B cell (primary cell): ENCODE measurements around the gene HTT.

Source experiments
- CTCF ChIP-seq: fragments of 200-600 bp; IDR thresholded peaks from one replicate; pipeline ENCODE4 v1.8.0; 2022; ENCODE audit warnings: antibody characterized with exemption, mild to moderate bottlenecking
- EZH2 ChIP-seq: IDR thresholded peaks from 2 replicates; pipeline ENCODE4 v1.6.1; 2012; ENCODE audit warnings: borderline replicate concordance, low read depth, mild to moderate bottlenecking, moderate library complexity, low read length; ENCODE audit not compliant: insufficient read depth, poor library complexity, severe bottlenecking

GRCh38 chr4:3112609-3113469 is 38.4 kb downstream of the HTT start:
- no peak for TF ChIP-seq CTCF
- no peak for TF ChIP-seq EZH2
